ENCODE measurements around the gene KRT23. TPM values are rescaled to one million over a fixed set of nuclear protein-coding genes. Genes with fewer than 3 reads are reported as not detected.

The KRT23 gene, protein sequence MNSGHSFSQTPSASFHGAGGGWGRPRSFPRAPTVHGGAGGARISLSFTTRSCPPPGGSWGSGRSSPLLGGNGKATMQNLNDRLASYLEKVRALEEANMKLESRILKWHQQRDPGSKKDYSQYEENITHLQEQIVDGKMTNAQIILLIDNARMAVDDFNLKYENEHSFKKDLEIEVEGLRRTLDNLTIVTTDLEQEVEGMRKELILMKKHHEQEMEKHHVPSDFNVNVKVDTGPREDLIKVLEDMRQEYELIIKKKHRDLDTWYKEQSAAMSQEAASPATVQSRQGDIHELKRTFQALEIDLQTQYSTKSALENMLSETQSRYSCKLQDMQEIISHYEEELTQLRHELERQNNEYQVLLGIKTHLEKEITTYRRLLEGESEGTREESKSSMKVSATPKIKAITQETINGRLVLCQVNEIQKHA
- not detected for total RNA-seq

DNA sequence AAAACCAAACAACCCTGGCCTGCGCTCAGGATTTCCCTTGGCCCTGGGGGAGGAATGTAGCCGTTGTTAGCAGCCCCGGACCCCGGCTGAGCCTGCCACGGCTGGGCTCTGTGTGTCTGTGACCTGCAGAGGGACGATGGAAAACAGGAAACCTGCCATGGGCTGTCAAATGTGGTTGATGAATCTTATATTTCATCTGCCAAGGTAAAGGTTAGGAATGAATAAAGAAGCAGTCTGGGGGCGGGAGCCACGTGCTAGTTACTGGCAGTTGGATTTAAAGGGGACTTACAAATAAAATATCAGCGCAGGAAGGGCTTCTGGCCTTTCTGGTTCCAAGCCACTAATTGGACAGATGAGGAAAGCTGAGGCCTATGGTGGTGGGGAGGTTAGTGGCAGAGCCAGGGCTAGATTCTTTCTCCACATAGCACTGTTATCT, at the start of gene KRT23:
TSS of gene KRT23 (minus strand) at position 263 of the 436 bp plus-strand sequence. CDS start 1,043 bp downstream, outside the sequence.
- POLR2A ChIA-PET, result no interaction called here
- CTCF ChIA-PET, result no interaction called here

DNA sequence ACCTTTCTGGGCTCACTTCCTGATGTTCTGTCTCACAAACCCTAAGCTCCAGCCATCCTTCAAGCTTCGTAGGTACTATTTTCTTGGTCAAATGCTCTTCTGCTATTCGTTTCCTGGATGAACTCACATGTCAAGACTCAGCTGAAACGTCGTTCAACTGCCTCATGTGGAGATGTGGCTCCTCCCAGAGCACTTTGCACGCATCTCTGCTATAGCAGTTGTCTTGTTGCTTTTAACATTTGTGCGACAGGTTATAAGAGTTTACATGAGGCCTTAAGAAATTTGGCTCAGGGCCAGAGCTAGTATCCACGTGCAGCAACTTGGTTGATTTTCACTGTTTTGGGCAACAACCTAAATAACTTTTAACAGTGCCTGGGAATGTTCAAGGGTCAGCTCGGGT, 49.5 kb upstream of the KRT23 start:
- ChIA-PET POLR2A (no interaction called here), CTCF (no interaction called here)

DNA sequence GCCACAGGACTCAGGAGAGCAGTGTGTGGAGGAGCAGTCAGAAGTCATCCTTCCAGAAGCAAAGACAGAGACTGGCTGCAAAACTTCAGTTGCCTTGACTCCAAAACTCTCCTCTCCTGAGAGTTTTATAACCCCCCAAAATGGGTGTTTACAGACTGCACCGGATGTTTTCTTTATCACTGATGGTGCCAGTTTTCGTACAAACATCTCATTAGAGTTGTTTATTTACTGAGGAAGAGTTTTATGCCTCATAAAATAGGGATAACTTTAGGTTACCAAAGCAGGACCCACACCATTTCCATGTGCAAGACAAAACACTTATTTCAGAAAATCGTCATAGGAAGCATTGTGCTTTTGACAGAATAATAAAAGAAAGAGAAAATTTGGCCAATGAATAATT, 46.8 kb upstream of the KRT23 start, which contains the start of gene KRT40:
TSS of gene KRT40 (minus strand) at position 101 of the 400 bp plus-strand sequence. CDS start at position 48, 53 bp downstream.
- ChIA-PET CTCF (no interaction called here), POLR2A (no interaction called here)

DNA sequence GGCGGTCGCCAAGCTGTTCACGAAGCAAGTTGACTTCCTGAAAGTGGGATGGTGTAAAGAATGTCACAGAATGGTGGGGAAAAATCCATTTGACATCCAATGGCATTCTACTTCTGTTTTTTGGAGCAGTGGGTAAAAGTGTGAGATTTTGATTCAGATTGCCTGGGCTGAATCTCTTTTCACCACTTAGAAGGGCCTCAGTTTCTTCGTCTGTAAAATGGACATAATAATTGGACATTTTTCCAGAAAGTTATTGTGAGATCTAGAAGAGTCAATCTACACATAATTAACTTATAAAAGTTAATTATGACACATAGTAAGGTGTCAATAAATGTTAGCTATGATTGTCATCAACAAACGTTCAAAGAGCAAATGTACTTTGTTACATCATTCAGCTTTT, 43.7 kb upstream of the KRT23 start:
- ChIA-PET CTCF (interaction anchor here (0.8 kb wide), 1 partner anchor 9 kb away, joined by 3 read pairs; no protein-coding TSS in a partner anchor), POLR2A (no interaction called here)

DNA sequence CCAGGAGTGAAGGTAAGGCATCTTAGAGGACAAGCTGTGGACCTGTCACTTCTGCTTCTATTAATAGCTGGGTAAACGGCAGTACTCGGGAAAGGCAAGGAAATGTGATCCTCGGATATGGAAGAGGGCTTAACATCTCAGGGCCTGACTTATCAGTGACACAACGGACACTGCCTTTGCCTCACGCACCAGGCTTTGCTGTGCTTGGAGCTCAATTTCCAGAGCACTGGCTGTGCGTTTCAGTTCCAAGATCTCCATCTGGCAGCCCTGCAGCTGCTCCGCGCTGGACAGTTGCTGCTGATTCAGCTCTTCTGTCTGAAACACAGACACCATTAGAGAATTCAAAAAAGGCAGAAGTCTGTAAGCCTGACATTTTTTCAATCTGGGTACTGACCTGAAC, 43.1 kb upstream of the KRT23 start:
- CTCF ChIA-PET, result no interaction called here
- POLR2A ChIA-PET, result no interaction called here

DNA sequence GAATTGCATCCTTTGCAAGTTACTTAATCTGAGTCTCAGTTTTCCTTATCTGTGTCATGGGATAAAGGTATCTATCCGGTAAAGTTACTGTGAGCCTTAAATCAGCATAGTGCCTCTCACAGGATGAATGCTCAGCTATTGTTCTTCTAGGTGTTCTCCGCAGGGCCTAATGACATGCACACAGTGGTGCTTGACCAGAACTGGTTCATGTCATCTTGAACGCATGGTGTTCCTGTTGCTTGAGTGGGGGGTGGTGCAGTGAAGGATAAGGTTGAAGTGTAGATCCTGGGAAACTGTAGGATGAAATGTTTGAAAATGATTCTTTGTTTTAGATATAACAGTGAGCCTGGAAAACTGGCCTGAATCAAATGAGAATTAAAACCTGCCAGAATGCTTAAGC, 42.7 kb upstream of the KRT23 start:
- CTCF ChIA-PET, result no interaction called here

DNA sequence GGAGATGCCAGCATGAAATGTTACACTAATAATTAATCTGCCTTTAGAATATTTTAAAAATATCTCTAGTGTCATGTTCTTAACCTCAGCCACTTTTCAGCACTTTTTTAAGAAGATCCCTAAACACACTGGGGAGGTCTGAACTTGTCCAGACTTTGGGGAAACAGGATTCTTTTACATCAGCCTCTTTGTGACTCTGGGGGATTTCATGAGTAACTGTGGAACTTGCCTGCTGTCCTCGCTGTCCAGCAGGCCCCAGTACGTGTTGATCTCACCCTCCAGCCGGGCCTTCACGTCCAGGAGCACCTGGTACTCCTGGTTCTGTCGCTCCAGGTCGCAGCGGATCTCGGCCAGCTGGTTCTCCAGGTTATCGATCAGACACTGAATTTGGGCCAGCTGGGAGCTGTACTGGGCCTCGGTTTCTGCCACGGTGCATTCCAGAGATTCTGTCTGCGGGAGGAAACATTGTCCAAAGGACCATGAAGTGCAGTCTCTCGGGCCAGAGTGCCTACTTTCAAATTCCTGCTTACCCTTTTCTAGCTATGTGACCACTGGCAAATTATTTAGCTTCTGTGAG, 41.2 kb upstream of the KRT23 start:
- ChIA-PET POLR2A (no interaction called here), CTCF (no interaction called here)

More for the DNA sequence above, 42.7 kb upstream of the KRT23 start:
- POLR2A ChIA-PET, result no interaction called here

DNA sequence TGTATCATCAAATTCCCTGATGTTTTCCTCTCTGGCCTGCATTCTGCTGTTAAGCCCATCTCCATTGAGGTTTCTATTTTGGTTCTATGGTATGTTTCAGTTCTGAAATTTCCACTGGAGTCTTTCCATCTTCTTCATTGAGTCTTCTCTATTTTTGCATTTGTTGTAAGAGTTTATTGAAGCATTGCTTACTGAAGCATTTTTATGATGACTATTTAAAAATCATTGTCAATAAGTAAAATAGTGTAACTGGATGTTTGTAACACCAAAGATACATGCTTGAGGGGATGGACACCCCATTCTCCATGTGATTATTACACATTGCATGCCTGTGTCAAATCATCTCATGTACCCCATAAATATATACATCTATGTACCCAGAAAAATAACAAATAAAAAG, 38.1 kb upstream of the KRT23 start:
- ChIA-PET CTCF (no interaction called here), POLR2A (no interaction called here)

DNA sequence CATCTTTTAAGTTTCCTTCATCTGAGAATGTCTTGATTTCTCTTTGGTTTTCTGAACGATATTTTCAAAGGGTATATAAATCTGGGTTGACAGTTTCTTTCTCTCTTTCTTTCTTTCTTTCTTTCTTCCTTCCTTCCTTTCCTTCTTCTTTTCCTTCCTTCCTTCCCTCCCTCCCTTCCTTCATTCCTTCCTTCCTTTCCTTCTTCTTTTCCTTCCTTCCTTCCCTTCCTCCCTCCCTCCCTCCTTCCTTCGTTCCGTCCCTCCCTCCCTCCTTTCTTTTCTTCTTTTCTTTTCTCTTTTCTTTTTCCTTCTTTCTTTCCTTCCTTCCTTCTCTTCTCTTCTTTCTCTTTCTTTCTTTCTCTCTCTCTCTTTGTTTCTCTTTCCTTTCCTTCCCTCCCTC, 36.9 kb upstream of the KRT23 start:
- POLR2A ChIA-PET, result no interaction called here
- CTCF ChIA-PET, result no interaction called here

DNA sequence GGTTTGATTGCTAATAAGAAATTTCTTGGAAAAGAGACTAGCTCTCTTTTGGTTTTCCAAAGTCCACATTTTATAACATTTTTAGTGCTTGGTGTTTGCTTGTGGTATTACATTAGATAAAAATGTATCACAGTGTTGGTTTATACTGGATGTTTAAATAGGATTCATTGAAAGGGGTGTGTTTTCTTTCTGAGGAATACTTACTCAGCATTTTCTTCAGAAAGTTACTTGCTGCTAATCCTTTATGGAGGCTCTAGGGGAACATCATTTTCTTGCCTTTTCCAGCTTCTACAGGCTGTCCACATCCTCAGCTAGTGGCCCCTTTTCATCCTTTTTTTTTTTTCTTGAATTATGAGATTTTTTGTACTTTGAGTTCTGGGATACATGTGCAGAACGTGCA, 30.1 kb upstream of the KRT23 start:
- CTCF ChIA-PET, result no interaction called here
- POLR2A ChIA-PET, result no interaction called here

DNA sequence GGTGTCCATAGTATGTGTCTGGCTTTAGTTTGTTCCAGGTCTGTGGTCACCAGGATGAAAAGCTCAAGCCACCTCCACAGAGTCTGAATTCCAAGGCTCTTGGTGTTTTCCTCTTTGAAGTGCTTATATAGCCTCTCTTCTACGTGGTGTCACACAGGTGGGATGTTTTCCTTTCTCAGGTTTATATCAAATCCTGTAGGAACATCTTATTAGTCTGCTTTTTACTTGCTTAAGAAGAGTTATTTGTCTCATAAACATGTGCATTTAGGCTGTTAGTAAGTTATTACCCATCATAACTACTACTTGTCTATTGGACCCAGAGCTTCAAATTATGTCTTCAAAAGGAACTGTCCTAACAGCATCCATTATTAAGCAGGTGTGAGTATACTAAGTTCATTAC, 29.4 kb upstream of the KRT23 start, which contains the start of gene KRT39:
TSS of gene KRT39 (minus strand) at position 101 of the 400 bp plus-strand sequence. CDS start at position 9, 92 bp downstream.
- ChIA-PET CTCF (no interaction called here), POLR2A (no interaction called here)

DNA sequence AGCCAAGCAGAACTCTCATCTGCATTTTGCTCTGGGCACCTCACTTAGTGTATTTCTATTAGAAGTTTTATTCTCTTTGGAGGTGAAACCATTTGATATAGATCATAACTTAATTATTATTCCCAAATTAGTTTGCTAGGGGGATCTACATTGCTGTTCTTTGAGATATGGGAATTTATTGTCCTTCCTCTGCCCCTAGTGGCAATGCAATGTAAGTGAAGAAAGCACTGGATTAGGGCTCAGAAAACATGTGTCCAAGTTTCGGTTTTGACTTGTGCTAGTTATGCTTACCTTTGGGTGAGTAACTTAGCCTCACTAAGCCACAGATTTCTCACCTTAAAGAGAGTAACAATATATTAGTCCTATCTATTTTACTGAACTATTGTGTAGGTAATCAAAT, 26.4 kb upstream of the KRT23 start:
- ChIA-PET CTCF (no interaction called here), POLR2A (no interaction called here)

DNA sequence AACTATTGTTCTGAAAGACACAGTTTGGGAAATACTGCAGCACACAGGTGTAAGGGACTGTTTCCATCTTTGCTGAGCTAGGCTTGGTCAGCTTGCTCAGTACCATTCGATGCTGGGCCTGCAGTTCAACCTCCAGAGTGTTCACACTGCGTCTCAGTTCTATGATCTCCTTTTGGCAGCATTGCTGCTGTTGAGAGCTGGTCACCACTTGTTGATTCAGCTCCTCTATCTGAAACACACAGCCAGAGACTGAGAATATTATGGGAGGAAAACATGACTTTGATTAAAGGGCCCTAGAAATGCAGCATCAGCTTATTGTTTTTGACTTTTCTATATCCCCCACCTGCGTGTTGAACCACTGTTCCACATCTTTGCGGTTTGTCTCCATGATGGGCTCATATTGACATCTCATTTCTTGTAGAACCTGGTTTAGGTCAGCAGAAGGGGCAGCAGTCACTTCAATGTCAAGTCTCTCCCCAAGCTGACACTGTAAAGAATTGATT, 24.7 kb upstream of the KRT23 start:
- ChIA-PET POLR2A (no interaction called here), CTCF (no interaction called here)

DNA sequence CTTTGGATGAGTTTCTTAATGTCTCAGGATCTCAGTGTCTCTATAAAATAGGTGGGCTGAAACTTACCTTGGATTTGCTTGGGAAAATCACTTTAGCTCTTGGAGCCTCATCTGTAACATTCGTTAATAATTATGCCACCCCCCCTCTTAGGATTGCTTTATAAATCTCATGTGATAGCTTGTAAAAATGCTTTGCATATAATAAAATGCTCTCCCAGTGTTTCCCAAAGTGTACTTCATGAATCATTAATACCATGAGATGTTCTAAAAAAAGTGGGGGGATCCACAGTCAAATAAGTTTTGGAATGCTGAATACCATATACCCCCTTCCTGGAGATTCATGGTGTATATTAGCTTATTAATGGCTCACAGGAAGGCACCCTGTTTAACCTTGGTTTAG, 24.1 kb upstream of the KRT23 start:
- CTCF ChIA-PET, result no interaction called here
- POLR2A ChIA-PET, result no interaction called here

DNA sequence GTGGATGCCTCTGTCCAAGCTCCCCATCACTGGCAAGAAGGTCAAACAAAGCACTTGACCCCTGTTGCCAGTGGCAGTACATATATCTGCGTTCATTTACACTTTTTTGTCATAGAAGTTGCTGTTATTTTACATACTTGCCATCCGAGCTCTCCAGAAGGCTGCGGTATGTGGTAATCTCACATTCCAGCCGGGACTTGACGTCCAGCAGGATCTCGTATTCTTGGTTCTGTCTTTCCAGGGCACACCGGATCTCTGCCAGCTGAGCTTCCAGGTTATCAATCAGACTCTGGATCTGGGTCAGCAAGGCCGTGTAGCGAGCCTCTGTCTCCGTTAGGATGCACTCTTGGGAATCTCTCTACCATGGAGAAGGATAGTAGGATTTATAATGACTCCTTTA, 22.7 kb upstream of the KRT23 start:
- POLR2A ChIA-PET, result no interaction called here
- CTCF ChIA-PET, result no interaction called here

DNA sequence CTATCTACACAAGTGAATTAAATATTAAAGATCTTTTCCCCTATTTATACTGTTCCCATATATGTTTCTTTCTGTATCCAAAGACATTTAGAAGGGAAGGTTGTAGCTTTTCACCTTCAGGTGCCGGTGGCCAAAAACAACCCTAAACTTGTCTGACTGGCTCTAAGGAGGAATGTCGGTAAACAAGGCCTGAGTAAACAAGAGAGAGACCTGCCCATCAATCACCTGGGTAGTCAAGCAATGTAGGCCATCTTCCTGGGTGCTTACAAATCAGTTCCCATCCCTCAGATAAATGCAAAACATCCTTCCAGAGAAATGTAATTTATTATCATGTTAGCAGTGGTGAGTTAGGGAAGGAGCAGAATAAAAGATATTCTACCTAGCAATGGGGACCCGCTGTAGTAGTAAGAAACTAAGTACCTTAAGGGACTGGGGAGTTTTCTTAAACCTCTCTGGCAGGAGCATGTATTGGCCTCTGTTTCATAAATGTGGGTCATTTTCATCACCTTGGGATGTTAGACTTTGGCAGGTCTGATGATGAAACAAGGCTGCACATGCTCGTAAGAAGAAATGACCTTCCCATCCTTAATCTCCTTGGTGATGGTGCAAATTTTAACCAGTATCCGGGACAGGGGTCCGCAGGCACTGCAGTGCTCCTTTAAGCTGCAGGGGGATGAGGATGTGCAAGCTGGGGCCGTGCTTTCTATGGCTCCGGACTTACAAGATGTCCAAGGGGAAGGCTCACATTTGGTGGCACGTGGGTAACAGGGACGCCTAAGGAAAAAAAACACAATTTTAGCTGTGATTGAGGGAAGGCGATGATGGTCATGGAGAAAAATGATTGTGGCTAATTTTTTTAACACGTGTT, 20.9 kb upstream of the KRT23 start:
- ChIA-PET CTCF (no interaction called here), POLR2A (no interaction called here)

DNA sequence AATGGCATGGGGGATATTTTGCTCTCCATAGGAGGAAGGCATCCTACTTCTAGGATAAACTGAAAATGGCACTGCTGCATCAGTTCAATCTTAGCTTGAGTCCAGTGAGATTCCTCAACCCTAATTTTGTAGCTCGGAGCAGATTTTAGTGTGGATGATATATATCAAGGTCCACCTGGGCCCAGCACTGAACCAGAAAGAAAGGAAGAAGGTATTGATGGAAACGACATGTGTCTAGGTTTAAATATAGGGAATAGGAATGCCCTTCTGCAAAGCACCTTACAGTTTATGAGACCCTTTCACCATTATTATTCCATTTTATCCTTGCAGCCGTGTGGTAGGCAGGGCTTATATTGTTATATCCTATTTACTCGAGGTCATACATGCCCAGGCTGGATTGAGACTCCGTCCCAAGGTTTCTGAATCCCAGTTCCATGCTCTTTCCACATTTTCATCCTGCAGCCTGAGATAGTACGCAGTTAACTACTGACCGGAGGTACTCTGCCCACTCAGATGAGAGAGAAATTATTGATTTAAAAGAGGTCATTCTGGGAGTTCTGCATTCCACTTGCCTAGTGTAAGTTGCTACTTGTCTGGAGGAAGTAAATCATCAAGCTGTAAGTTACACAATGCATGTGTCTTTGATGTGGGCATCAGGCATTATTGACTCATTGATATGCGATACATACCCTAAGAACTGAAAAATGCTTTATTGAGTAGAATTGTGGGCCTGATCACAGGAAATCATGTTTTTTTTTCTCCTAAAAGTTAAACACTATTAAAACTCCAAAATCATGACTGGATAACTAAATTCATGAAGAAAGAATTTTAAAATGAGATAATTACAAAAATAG, 19.2 kb upstream of the KRT23 start:
- CTCF ChIA-PET, result no interaction called here
- POLR2A ChIA-PET, result no interaction called here

DNA sequence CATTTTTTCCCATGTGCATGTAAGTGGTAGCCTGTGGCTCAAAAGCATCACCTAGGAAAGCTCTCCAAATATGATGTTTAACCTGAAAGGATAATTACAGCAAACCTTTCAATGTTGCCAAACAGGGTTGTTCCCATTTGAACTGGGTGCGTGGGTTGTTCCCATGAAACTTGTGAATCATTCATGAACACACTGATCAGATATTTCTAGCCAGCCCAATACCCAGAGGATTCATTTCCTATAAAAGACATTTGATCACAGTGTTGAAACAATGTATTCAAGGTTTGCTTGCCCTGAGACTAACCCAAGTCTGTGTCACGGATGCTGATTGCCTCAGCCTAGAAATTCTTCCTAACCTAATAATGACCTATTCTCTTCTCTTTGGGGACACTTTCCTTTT, 16.4 kb upstream of the KRT23 start:
- ChIA-PET CTCF (interaction anchor here (0.6 kb wide), 1 partner anchor 337 kb away, joined by 3 read pairs; no protein-coding TSS in a partner anchor), POLR2A (interaction anchor here (0.7 kb wide), 1 partner anchor 121 kb away, joined by 4 read pairs; no protein-coding TSS in a partner anchor)

DNA sequence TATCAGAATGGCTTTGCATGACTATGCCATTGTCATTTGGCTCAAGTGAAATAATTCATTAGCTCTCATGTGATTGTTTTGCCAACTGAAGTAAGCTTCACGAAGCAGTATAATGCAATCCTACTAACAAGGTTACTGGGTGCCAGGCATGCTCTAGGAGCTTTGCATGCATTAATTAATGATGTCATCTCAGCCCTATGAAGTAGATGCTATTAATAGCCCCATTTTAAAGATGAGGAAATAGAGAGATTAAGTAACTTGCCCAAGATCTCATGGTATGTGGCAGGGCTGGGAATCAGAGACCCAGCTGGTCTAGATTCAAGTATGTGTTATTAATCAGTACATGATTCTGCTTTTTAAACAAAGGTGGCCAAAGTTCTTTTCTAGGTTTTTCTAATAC, 15.2 kb upstream of the KRT23 start:
- ChIA-PET POLR2A (no interaction called here), CTCF (interaction anchor here (1.0 kb wide), 1 partner anchor 710 kb away, joined by 3 read pairs; no protein-coding TSS in a partner anchor)
